Mesothelial cell of epicardium (in vitro differentiated cells): ENCODE results near the gene TIAM1. TPM values are rescaled to one million over a fixed set of nuclear protein-coding genes. Genes with fewer than 3 reads are reported as not detected.

Experiments
- DNase-seq, 2 experiments: peaks; one replicate each; pipeline ENCODE4 v3.0.0; 2021; ENCODE audit warnings: low spot score in 2 of 2; ENCODE audit not compliant: unreplicated experiment in 2 of 2
- H3K27ac Mint-ChIP-seq: 2 replicates; pipeline ENCODE4 v1.8.0; 2021; ENCODE audit warnings: mixed read lengths
- H3K27me3 Mint-ChIP-seq: 2 replicates; pipeline ENCODE4 v1.8.0; 2021; ENCODE audit warnings: low read depth, mixed read lengths
- H3K36me3 Mint-ChIP-seq: 2 replicates; pipeline ENCODE4 v1.8.0; 2021; ENCODE audit warnings: mixed read lengths
- H3K4me1 Mint-ChIP-seq: 2 replicates; pipeline ENCODE4 v1.8.0; 2021; ENCODE audit warnings: mixed read lengths
- H3K4me3 Mint-ChIP-seq: 2 replicates; pipeline ENCODE4 v1.8.0; 2021; ENCODE audit warnings: mild to moderate bottlenecking, moderate library complexity, mixed read lengths
- H3K9me3 Mint-ChIP-seq: 2 replicates; pipeline ENCODE4 v1.8.0; 2021; ENCODE audit warnings: mixed read lengths
- total RNA-seq: library from RNA; stranded (reverse); gene quantifications from 3 replicates; pipeline ENCODE4 v1.2.1, GENCODE V29; 2021
- TF ChIP-seq, protein P1 (sequence below): fragments of 200-600 bp; sonication (generic); IDR thresholded peaks from one replicate; pipeline ENCODE4 v1.5.0; 2021; ENCODE audit warnings: antibody characterized with exemption; ENCODE audit not compliant: unreplicated experiment

The TIAM1 gene
- total RNA-seq, 1 donor from 2014 or later, result 53.4 TPM

GRCh38 chr21:31376301-31376700 lies 32.2 kb upstream of the TIAM1 start:
- no peaks in the 10 kb centered on the region for H3K27me3 Mint-ChIP-seq
- peaks cover 5% of the 10 kb centered on the region for H3K9me3 Mint-ChIP-seq
- H3K4me1 Mint-ChIP-seq, result peaks cover 4% of the 10 kb centered on the region
- H3K4me3 Mint-ChIP-seq, result no peak overlapping the region
- H3K36me3 Mint-ChIP-seq, result peaks cover 4% of the 10 kb centered on the region
- no peak overlapping the region for H3K27ac Mint-ChIP-seq
- TF ChIP-seq, protein P1, sequence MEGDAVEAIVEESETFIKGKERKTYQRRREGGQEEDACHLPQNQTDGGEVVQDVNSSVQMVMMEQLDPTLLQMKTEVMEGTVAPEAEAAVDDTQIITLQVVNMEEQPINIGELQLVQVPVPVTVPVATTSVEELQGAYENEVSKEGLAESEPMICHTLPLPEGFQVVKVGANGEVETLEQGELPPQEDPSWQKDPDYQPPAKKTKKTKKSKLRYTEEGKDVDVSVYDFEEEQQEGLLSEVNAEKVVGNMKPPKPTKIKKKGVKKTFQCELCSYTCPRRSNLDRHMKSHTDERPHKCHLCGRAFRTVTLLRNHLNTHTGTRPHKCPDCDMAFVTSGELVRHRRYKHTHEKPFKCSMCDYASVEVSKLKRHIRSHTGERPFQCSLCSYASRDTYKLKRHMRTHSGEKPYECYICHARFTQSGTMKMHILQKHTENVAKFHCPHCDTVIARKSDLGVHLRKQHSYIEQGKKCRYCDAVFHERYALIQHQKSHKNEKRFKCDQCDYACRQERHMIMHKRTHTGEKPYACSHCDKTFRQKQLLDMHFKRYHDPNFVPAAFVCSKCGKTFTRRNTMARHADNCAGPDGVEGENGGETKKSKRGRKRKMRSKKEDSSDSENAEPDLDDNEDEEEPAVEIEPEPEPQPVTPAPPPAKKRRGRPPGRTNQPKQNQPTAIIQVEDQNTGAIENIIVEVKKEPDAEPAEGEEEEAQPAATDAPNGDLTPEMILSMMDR, result no peak
- DNase-seq, result no peak

DNA sequence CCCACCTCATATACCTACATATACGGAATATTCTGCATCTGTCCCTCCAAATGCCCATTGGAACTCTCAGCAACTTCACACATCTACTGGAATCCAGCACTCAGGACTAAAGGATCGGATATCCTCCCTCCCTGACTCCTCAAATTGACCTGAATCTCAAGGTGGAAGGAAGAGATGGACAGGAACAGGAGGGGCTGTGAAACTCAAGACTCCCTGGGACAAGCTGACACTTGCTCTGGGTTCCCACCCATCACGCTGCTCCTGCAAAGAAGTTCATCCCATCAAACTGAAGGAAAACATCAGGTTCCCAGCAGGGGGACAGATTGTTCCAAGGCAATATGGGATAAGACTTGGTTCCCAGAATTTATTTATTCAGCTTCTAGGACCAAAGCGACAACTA lies 30.3 kb upstream of the TIAM1 start:
- Mint-ChIP-seq H3K4me3 (no peak overlapping the region), H3K4me1 (peaks cover 14% of the 10 kb centered on the region), H3K9me3 (peaks cover 1% of the 10 kb centered on the region), H3K27ac (no peak overlapping the region), H3K27me3 (no peaks in the 10 kb centered on the region), H3K36me3 (peaks cover under 1% of the 10 kb centered on the region)
- TF ChIP-seq, protein P1, result no peak
- DNase-seq, result no peak

DNA sequence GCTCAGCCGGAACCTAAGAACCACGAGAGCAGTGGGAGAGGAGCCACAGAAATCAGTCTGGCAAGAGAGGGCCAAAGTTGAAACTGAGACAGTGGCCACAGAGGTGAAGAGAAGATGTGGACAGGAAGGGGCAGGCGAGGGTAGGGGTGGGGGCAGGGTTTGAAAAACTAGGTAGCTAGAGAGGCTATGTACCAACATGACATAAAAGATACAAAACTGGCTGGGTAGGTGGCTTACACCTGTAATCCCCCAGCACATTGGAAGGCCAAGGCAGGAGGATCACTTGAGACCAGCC lies 28.4 kb upstream of the TIAM1 start:
- Mint-ChIP-seq H3K27me3 (no peaks in the 10 kb centered on the region), H3K4me1 (peaks cover 18% of the 10 kb centered on the region), H3K27ac (no peak overlapping the region), H3K36me3 (no peaks in the 10 kb centered on the region), H3K4me3 (no peak overlapping the region), H3K9me3 (no peaks in the 10 kb centered on the region)
- TF ChIP-seq, protein P1, result no peak
- DNase-seq, result no peak

DNA sequence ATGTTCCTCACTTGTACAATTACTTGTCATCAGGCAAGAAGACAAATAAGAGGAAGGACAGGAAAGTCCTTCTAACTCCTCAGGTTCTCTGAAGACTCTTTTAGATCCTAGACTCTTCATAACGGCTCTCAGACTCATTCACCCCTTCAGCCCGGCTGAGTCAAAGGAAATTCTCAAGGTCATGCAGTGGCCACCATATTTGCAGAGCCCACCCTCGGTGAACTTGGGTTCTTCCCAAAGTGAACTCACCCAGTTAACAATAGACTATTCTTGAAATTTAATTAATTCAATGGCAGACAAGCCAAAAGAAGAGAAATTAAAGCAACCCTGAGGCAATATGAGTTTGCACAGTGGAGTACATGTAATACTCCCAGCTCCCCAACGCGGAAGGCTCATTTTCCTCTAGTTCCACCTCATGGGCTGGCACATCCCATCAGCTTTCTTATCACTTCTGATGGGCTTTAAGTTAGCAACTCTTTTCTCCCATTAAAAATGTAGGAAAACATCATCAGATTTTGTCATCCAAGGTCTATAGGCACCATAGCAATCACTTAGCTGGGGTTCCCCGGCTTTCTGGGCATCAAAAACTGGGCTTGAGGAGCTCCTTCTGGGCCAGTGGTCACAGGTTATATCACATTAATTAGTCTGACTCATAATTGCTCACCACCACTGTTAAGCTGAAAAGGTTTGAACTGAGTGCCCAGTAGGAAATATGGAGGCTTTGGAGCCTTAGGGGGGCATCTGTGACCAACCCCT lies 27.8 kb upstream of the TIAM1 start:
- H3K27ac Mint-ChIP-seq, result no peak overlapping the region
- H3K9me3 Mint-ChIP-seq, result no peaks in the 10 kb centered on the region
- TF ChIP-seq, protein P1, result no peak
- H3K4me1 Mint-ChIP-seq, result peaks cover 24% of the 10 kb centered on the region
- no peak for DNase-seq
- H3K4me3 Mint-ChIP-seq, result no peak overlapping the region
- H3K36me3 Mint-ChIP-seq, result no peaks in the 10 kb centered on the region
- H3K27me3 Mint-ChIP-seq, result no peaks in the 10 kb centered on the region

DNA sequence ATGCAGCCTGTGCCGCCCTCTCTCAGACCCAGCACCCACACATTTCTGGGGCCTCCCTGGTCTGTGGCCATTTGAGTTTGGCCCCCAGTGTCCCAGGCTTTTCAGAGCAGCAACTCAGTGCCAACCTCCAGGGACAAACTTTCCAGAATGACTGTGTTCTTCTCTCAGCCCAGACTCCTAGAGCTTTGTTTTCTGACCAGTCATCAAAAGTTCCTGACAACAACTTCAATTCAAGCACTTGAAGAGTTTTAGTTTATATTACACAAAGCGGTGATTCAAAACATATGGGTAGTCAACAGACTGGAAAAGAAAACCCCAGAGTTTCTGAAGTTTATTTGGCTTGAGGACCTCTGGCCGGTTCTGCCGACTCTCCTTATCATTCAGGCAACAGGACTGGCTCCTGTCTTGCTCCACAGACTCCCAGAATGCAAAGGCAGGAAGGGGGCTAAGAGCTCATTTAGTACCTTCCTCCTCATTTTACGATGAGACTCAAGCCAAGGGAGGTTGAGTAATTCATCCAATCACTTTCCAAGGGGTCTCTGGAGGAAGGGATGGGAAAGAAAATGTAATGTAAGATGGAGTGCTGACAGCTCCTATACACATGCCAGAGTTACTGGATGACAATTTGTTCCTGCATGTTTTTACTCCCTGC lies 27.0 kb upstream of the TIAM1 start:
- H3K4me3 Mint-ChIP-seq, result no peak overlapping the region

More for the DNA sequence above, 27.0 kb upstream of the TIAM1 start:
- Mint-ChIP-seq H3K27ac (peak overlapping the region; percentile 86), H3K27me3 (no peaks in the 10 kb centered on the region), H3K36me3 (no peaks in the 10 kb centered on the region), H3K4me1 (peaks cover 27% of the 10 kb centered on the region), H3K9me3 (no peaks in the 10 kb centered on the region)
- TF ChIP-seq, protein P1, result no peak
- no peak for DNase-seq
